C4-2B (cell line): Measurements from ENCODE around the gene DERL3.

Source experiments
- CTCF ChIP-seq: fragments of 450-650 bp; conservative IDR thresholded peaks from 2 replicates; pipeline ENCODE4 v1.5.1; 2017; ENCODE audit warnings: mild to moderate bottlenecking
- ZFX ChIP-seq: fragments of 450-650 bp; IDR thresholded peaks from 2 replicates; pipeline ENCODE4 v1.6.1; 2017

- TF ChIP-seq CTCF (no peak), ZFX (no peak)
Observed at GRCh38 chr22:23831781-23832180, 7.0 kb downstream of the DERL3 start.
